Activated CD4-positive, alpha-beta T cell treated with anti-CD3 and anti-CD28 coated beads, Interleukin-2, amount 10 ng/mL, durations not matched to agents 24 days and 14 days (primary cell): ENCODE data around the gene USP8. TPM values are rescaled to one million over a fixed set of nuclear protein-coding genes. Genes with fewer than 3 reads are reported as not detected.
A peak's percentile ranks its signal among the peaks of the same experiment; 100 is the strongest.

Experiments
- DNase-seq: peaks from one replicate; pipeline ENCODE4 v3.0.0; 2022
- H3K27ac Mint-ChIP-seq: one replicate; pipeline ENCODE4 v1.8.0; 2022; ENCODE audit warnings: mild to moderate bottlenecking, mixed read lengths
- H3K27me3 Mint-ChIP-seq: one replicate; pipeline ENCODE4 v1.8.0; 2022; ENCODE audit warnings: mixed read lengths
- H3K36me3 Mint-ChIP-seq: one replicate; pipeline ENCODE4 v1.8.0; 2022; ENCODE audit warnings: low read depth, mild to moderate bottlenecking, mixed read lengths
- H3K4me1 Mint-ChIP-seq: one replicate; pipeline ENCODE4 v1.8.0; 2021; ENCODE audit warnings: mixed read lengths
- H3K4me3 Mint-ChIP-seq: one replicate; pipeline ENCODE4 v1.8.0; 2022; ENCODE audit warnings: mild to moderate bottlenecking, moderate library complexity, mixed read lengths
- H3K9me3 Mint-ChIP-seq: one replicate; pipeline ENCODE4 v1.8.0; 2021; ENCODE audit warnings: mixed read lengths
- intact Hi-C: fragments of 100-400 bp; cut with micrococcal nuclease; formaldehyde crosslinking; loops from one replicate; pipeline ENCODE4 v1.15.1; 2023
- total RNA-seq: library from RNA; stranded (reverse); gene quantifications from 2 replicates; pipeline ENCODE4 v1.2.3, GENCODE V29; 2022

USP8 gene
- total RNA-seq, 1 donor from 2014 or later, result 56.9 TPM

- intact Hi-C loops, result no loop called here
- peaks cover 7% of the 10 kb centered on the region for H3K27me3 Mint-ChIP-seq
- no peak overlapping the region for H3K27ac Mint-ChIP-seq
- H3K9me3 Mint-ChIP-seq, result no peaks in the 10 kb centered on the region
- no peaks in the 10 kb centered on the region for H3K36me3 Mint-ChIP-seq
- H3K4me1 Mint-ChIP-seq, result peaks cover 2% of the 10 kb centered on the region
- H3K4me3 Mint-ChIP-seq, result no peak overlapping the region
- DNase-seq, result no peak
Observed at GRCh38 chr15:50531163-50531562, 107.0 kb downstream of the USP8 start.

GRCh38 chr15:50531766-50532165 is 107.6 kb downstream of the USP8 start:
- no peaks in the 10 kb centered on the region for H3K36me3 Mint-ChIP-seq
- H3K27me3 Mint-ChIP-seq, result peaks cover 8% of the 10 kb centered on the region
- intact Hi-C loops, result no loop called here
- no peaks in the 10 kb centered on the region for H3K9me3 Mint-ChIP-seq
- DNase-seq, result no peak
- H3K4me1 Mint-ChIP-seq, result peaks cover 2% of the 10 kb centered on the region
- H3K27ac Mint-ChIP-seq, result no peak overlapping the region
- H3K4me3 Mint-ChIP-seq, result no peak overlapping the region

GRCh38 chr15:50542887-50543210 is 118.6 kb downstream of the USP8 start:
- Mint-ChIP-seq H3K9me3 (no peaks in the 10 kb centered on the region), H3K4me1 (no peaks in the 10 kb centered on the region), H3K36me3 (no peaks in the 10 kb centered on the region), H3K27ac (no peak overlapping the region), H3K27me3 (peaks cover 11% of the 10 kb centered on the region), H3K4me3 (no peak overlapping the region)
- no peak for DNase-seq
- intact Hi-C loops, result no loop called here

GRCh38 chr15:50543556-50543955 is 119.4 kb downstream of the USP8 start:
- Mint-ChIP-seq H3K36me3 (no peaks in the 10 kb centered on the region), H3K27ac (no peak overlapping the region), H3K27me3 (peaks cover 10% of the 10 kb centered on the region), H3K4me1 (no peaks in the 10 kb centered on the region), H3K4me3 (no peak overlapping the region), H3K9me3 (no peaks in the 10 kb centered on the region)
- DNase-seq, result no peak
- intact Hi-C loops, result no loop called here

- Mint-ChIP-seq H3K4me1 (no peaks in the 10 kb centered on the region), H3K27me3 (peaks cover 10% of the 10 kb centered on the region), H3K27ac (no peak overlapping the region), H3K9me3 (no peaks in the 10 kb centered on the region), H3K36me3 (no peaks in the 10 kb centered on the region), H3K4me3 (no peak overlapping the region)
- intact Hi-C loops, result no loop called here
- DNase-seq, result no peak
Observed at GRCh38 chr15:50544368-50544767, 120.2 kb downstream of the USP8 start.

GRCh38 chr15:50546566-50546965 is 122.4 kb downstream of the USP8 start, which contains the start of gene USP50:
USP50 (minus strand) TSS chr15:50546666; CDS start chr15:50546525, 141 bp downstream.
- intact Hi-C loops, result no loop called here
- Mint-ChIP-seq H3K4me1 (no peaks in the 10 kb centered on the region), H3K27me3 (peaks cover 5% of the 10 kb centered on the region), H3K9me3 (no peaks in the 10 kb centered on the region), H3K36me3 (no peaks in the 10 kb centered on the region), H3K4me3 (no peak within 1 kb of the TSS), H3K27ac (no peak within 1 kb of the TSS)
- DNase-seq, result no peak

- no peaks in the 10 kb centered on the region for H3K4me1 Mint-ChIP-seq
- H3K36me3 Mint-ChIP-seq, result peaks cover 3% of the 10 kb centered on the region
- no peaks in the 10 kb centered on the region for H3K9me3 Mint-ChIP-seq
- intact Hi-C loops, result no loop called here
- H3K27me3 Mint-ChIP-seq, result peaks cover 5% of the 10 kb centered on the region
- H3K4me3 Mint-ChIP-seq, result no peak overlapping the region
- no peak overlapping the region for H3K27ac Mint-ChIP-seq
- DNase-seq, result no peak
Observed at GRCh38 chr15:50549326-50549725, 125.1 kb downstream of the USP8 start.

GRCh38 chr15:50552238-50552637 is 128.0 kb downstream of the USP8 start:
- no peak overlapping the region for H3K4me3 Mint-ChIP-seq
- DNase-seq, result no peak

GRCh38 chr15:50556642-50557371 is 132.6 kb downstream of the USP8 start:
- intact Hi-C loops, result no loop called here
- no peak for DNase-seq
- peak overlapping the region; percentile 51 for H3K4me3 Mint-ChIP-seq
- no peaks in the 10 kb centered on the region for H3K27me3 Mint-ChIP-seq
- H3K9me3 Mint-ChIP-seq, result peaks cover 2% of the 10 kb centered on the region
- H3K4me1 Mint-ChIP-seq, result peaks cover 15% of the 10 kb centered on the region
- peak overlapping the region; percentile 73 for H3K27ac Mint-ChIP-seq
- peaks cover 27% of the 10 kb centered on the region for H3K36me3 Mint-ChIP-seq

More at GRCh38 chr15:50552238-50552637, 128.0 kb downstream of the USP8 start:
- peaks cover 9% of the 10 kb centered on the region for H3K4me1 Mint-ChIP-seq
- no peak overlapping the region for H3K27ac Mint-ChIP-seq
- H3K36me3 Mint-ChIP-seq, result peaks cover 13% of the 10 kb centered on the region
- intact Hi-C loops, result no loop called here
- peaks cover 2% of the 10 kb centered on the region for H3K9me3 Mint-ChIP-seq
- H3K27me3 Mint-ChIP-seq, result no peaks in the 10 kb centered on the region

GRCh38 chr15:50558012-50558411 is 133.8 kb downstream of the USP8 start:
- H3K36me3 Mint-ChIP-seq, result peaks cover 35% of the 10 kb centered on the region
- DNase-seq, result no peak
- H3K4me1 Mint-ChIP-seq, result peaks cover 20% of the 10 kb centered on the region
- peak overlapping the region; percentile 79 for H3K27ac Mint-ChIP-seq
- intact Hi-C loops, result no loop called here
- H3K9me3 Mint-ChIP-seq, result peaks cover 2% of the 10 kb centered on the region
- H3K27me3 Mint-ChIP-seq, result no peaks in the 10 kb centered on the region
- H3K4me3 Mint-ChIP-seq, result no peak overlapping the region

- Mint-ChIP-seq H3K27me3 (no peaks in the 10 kb centered on the region), H3K4me3 (peak overlapping the region; percentile 29), H3K4me1 (peaks cover 13% of the 10 kb centered on the region), H3K9me3 (peaks cover 3% of the 10 kb centered on the region), H3K27ac (peak overlapping the region; percentile 87), H3K36me3 (peaks cover 44% of the 10 kb centered on the region)
- intact Hi-C loops, result loop anchor here (5.0 to 10.0 kb wide), 4 partner anchors 76 to 344 kb away; partner anchors contain the start of gene AP4E1
- DNase-seq, result peak; percentile 76
Observed at GRCh38 chr15:50562735-50563640, 138.8 kb downstream of the USP8 start.

GRCh38 chr15:50563756-50564155 is 139.6 kb downstream of the USP8 start:
- H3K4me3 Mint-ChIP-seq, result no peak overlapping the region
- peaks cover 13% of the 10 kb centered on the region for H3K4me1 Mint-ChIP-seq
- no peaks in the 10 kb centered on the region for H3K27me3 Mint-ChIP-seq
- no peak for DNase-seq
- peaks cover 49% of the 10 kb centered on the region for H3K36me3 Mint-ChIP-seq
- peaks cover 3% of the 10 kb centered on the region for H3K9me3 Mint-ChIP-seq
- peak overlapping the region; percentile 87 for H3K27ac Mint-ChIP-seq
- intact Hi-C loops, result loop anchor here (5.0 to 10.0 kb wide), 4 partner anchors 76 to 344 kb away; partner anchors contain the start of gene AP4E1
